ENCODE results near the gene ZBTB40.

Gene ZBTB40

GRCh38 chr1:22451702-22452480 is at the start of gene ZBTB40:
TSS of gene ZBTB40 (plus strand) at chr1:22451851. CDS start at chr1:22489949, 38,098 bp downstream.
- DNase-seq (ENCODE audit: low read depth, low spot score): peak; percentile 92

- no peak for DNase-seq (ENCODE audit: low read depth, low spot score)
These were observed 49.1 kb upstream of the ZBTB40 start for GRCh38 chr1:22402356-22403053.

GRCh38 chr1:22404486-22404885 is 47.2 kb upstream of the ZBTB40 start:
- no peak for DNase-seq (ENCODE audit: low read depth, low spot score)

GRCh38 chr1:22406722-22407495 is 44.7 kb upstream of the ZBTB40 start:
- no peak for DNase-seq (ENCODE audit: low read depth, low spot score)

GRCh38 chr1:22408230-22408629 is 43.4 kb upstream of the ZBTB40 start:
- DNase-seq (ENCODE audit: low read depth, low spot score): no peak

GRCh38 chr1:22410401-22410800 is 41.2 kb upstream of the ZBTB40 start:
- DNase-seq (ENCODE audit: low read depth, low spot score): no peak

GRCh38 chr1:22410928-22411495 is 40.6 kb upstream of the ZBTB40 start:
- DNase-seq (ENCODE audit: low read depth, low spot score): no peak

- no peak for DNase-seq (ENCODE audit: low read depth, low spot score)
These were observed 40.1 kb upstream of the ZBTB40 start for GRCh38 chr1:22411589-22411988.

GRCh38 chr1:22412932-22413727 is 38.5 kb upstream of the ZBTB40 start:
- no peak for DNase-seq (ENCODE audit: low read depth, low spot score)

GRCh38 chr1:22413799-22414198 is 37.9 kb upstream of the ZBTB40 start:
- no peak for DNase-seq (ENCODE audit: low read depth, low spot score)

- DNase-seq (ENCODE audit: low read depth, low spot score): peak; percentile 62
These were observed 37.4 kb upstream of the ZBTB40 start for GRCh38 chr1:22414244-22414751.

GRCh38 chr1:22415489-22415888 is 36.2 kb upstream of the ZBTB40 start:
- DNase-seq (ENCODE audit: low read depth, low spot score): no peak

- peak; percentile 58 for DNase-seq (ENCODE audit: low read depth, low spot score)
These were observed 34.8 kb upstream of the ZBTB40 start for GRCh38 chr1:22416555-22417454.

GRCh38 chr1:22417466-22417865 is 34.2 kb upstream of the ZBTB40 start:
- no peak for DNase-seq (ENCODE audit: low read depth, low spot score)

- DNase-seq (ENCODE audit: low read depth, low spot score): no peak
These were observed 33.3 kb upstream of the ZBTB40 start for GRCh38 chr1:22418312-22418711.

GRCh38 chr1:22418933-22419382 is 32.7 kb upstream of the ZBTB40 start:
- no peak for DNase-seq (ENCODE audit: low read depth, low spot score)

- DNase-seq (ENCODE audit: low read depth, low spot score): peak; percentile 44
These were observed 31.1 kb upstream of the ZBTB40 start for GRCh38 chr1:22420455-22421053.

GRCh38 chr1:22426781-22427180 is 24.9 kb upstream of the ZBTB40 start:
- no peak for DNase-seq (ENCODE audit: low read depth, low spot score)

- no peak for DNase-seq (ENCODE audit: low read depth, low spot score)
These were observed 23.0 kb upstream of the ZBTB40 start for GRCh38 chr1:22428672-22429071.

Data from smooth muscle cell of the brain vasculature (primary cell).